Spleen (tissue), 11 donors: ENCODE data around the gene CD72. TPM values are rescaled to one million over a fixed set of nuclear protein-coding genes. Genes with fewer than 3 reads are reported as not detected.

ENCODE experiments used
- DNase-seq: peaks from one replicate; pipeline ENCODE4 v3.0.0-alpha.2; 2020
- H3K27ac ChIP-seq, 8 donors: fragments of 200-600 bp; sonication (generic) in 7 of 8; 1 replicate in 4 of 8; 2 replicates in 4 of 8; pipeline versions ENCODE4 v1.5.0 to v1.8.0; 2016 to 2021; ENCODE audit warnings: inconsistent platforms in 4 of 8, mild to moderate bottlenecking in 4 of 8, moderate library complexity in 1 of 8
- H3K27me3 ChIP-seq, 7 donors: fragments of 200-600 bp; sonication (generic) in 6 of 7; replicated peaks in 1 of 7; 1 replicate in 4 of 7; 2 replicates in 3 of 7; pipeline versions ENCODE4 v1.5.0 to v1.8.0; 2016 to 2021; ENCODE audit warnings: inconsistent platforms in 3 of 7, mild to moderate bottlenecking in 1 of 7
- H3K36me3 ChIP-seq, 6 donors: fragments of 200-600 bp; sonication (generic) in 5 of 6; 1 replicate in 4 of 6; 2 replicates in 2 of 6; pipeline versions ENCODE4 v1.5.0 to v1.8.0; 2016 to 2021; ENCODE audit warnings: inconsistent platforms in 2 of 6
- H3K4me1 ChIP-seq, 6 donors: fragments of 200-600 bp; sonication (generic) in 5 of 6; 1 replicate in 3 of 6; 2 replicates in 3 of 6; pipeline versions ENCODE4 v1.5.0 to v1.8.0; 2016 to 2021; ENCODE audit warnings: inconsistent platforms in 3 of 6
- H3K4me3 ChIP-seq, 8 donors: fragments of 200-600 bp; sonication (generic) in 7 of 8; 1 replicate in 4 of 8; 2 replicates in 4 of 8; pipeline versions ENCODE4 v1.5.0 to v1.8.0; 2016 to 2021; ENCODE audit warnings: inconsistent platforms in 4 of 8, mild to moderate bottlenecking in 4 of 8, moderate library complexity in 2 of 8
- H3K9me3 ChIP-seq, 8 donors: fragments of 200-600 bp; sonication (generic) in 7 of 8; 1 replicate in 4 of 8; 2 replicates in 4 of 8; pipeline versions ENCODE4 v1.5.0 to v1.8.0; 2016 to 2021; ENCODE audit warnings: inconsistent platforms in 4 of 8
- POLR2A ChIP-seq, 3 donors: fragments of 450-650 bp; IDR thresholded peaks; one replicate each; pipeline ENCODE4 v1.5.1; 2017; ENCODE audit warnings: antibody characterized with exemption in 3 of 3, mild to moderate bottlenecking in 1 of 3
- POLR2AphosphoS5 ChIP-seq, 3 donors: sonication (generic); formaldehyde crosslinking; IDR thresholded peaks; one replicate each; pipeline ENCODE4 v1.5.1; 2017; ENCODE audit warnings: antibody characterized with exemption in 3 of 3
- WGBS, 5 donors: extraction: QIAGEN DNeasy Blood & Tissue Kit in 3 of 5; methylation state at CpG; one replicate each; pipeline versions ENCODE4 v1.1.5 to v1.1.7; 2013 to 2018; 5-methylcytosine and 5-hydroxymethylcytosine counted together
- intact Hi-C: fragments of 100-400 bp; cut with DNase I; formaldehyde crosslinking; loops from one replicate; pipeline ENCODE4 v1.15.0; 2023; ENCODE audit warnings: low total_unique reads
- polyA plus RNA-seq, 3 donors: library from polyadenylated mRNA; stranded (reverse); fragments of 200-250 nt; gene quantifications; one replicate each; pipeline ENCODE4 v1.2.1, GENCODE V29; 2013
- total RNA-seq, 7 donors: library from RNA; depleted of rRNA in 3 of 7; stranded (reverse); fragments of >200 nt in 3 of 7; fragmentation: NEBNext Ultra II Directional in 4 of 7; extraction: Animal tissue kit (Norgen Biotek cat#: 25700) in 4 of 7; gene quantifications; one replicate each; pipeline versions ENCODE4 v1.1.0 to v1.2.1, GENCODE V29; 2016 to 2021
- TF ChIP-seq, protein P1 (sequence below), 11 experiments: fragments of 200-600 bp in 7 of 11; fragments of 450-650 bp in 4 of 11; sonication (generic) in 4 of 11; IDR thresholded peaks in 8 of 11; conservative IDR thresholded peaks in 3 of 11; 1 replicate in 7 of 11; 2 replicates in 4 of 11; pipeline versions ENCODE4 v1.4.0 to v1.8.0; 2016 to 2021; ENCODE audit warnings: antibody characterized with exemption in 11 of 11, inconsistent platforms in 4 of 11, mild to moderate bottlenecking in 1 of 11
- donor health status: healthy with polysubstance abuse.
- donor health status: DM: no; HTN: no; CAD: no; lungs with moderate emphysema.
- donor health status: DM: no; HTN: no; CAD: no.
- donor health status: Bipolar disorder and iron deficiency.
- donor health status: healthy.
- donor health status: DM: no; HTN: no; CAD: no.
- donor health status: DM: yes; HTN: yes; CAD: no.

CD72 gene
- total and polyA plus RNA-seq, 10 donors, result 74.4 to 160 (median 121) TPM

DNA sequence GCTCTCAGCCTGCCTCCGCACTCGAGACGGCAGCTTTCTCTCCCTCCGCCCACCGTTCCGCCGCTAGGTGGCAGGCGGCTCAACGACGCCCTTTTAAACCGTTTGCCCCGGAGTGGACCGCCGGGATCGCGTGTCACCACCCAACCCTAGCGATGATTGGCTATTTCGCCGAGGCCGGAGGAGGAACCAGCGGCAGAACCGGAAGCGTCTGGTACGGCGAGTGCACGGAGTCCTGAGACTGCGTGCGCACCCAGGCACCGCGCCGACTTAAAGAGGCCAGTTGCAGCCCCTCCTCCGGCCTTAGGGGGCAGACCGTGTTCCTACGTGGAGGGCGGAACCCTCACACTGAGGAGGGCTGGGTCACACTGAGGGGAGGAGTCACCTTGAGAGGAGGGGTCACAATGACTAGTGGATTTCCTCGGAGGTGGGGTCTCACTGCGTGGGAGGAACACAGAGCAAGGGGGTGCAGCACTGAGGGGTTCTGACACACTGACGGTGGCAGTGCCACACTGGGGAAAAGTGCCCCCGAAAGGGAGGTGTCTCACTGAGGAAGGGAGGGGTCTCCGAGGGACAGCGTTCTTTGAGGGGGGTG, 14.1 kb downstream of the CD72 start:
- Histone ChIP-seq H3K27me3 (no peaks in the 10 kb centered on the region), H3K36me3 (peaks cover 0 to 25% (median 16%) of the 10 kb centered on the region in 6 donors), H3K4me1 (peaks cover 12 to 54% (median 42%) of the 10 kb centered on the region in 6 donors), H3K4me3 (peak overlapping the region; percentile 40 to 93 (median 76)), H3K27ac (peak overlapping the region; percentile 67 to 96 (median 90)), H3K9me3 (no peaks in the 10 kb centered on the region)
- 0 to 1% (median 0%) methylated on average over 26 to 41 of the region's 41 CpGs for WGBS, 5 donors
- intact Hi-C loops, result loop anchor here (10.0 kb wide), 2 partner anchors 61 to 131 kb away; partner anchors contain the start of genes ARHGEF39, CREB3 and TLN1
- TF ChIP-seq POLR2A (IDR thresholded peaks at IDR 0.05) (peak in 1 of 3 donors; percentile 34), POLR2AphosphoS5 (IDR thresholded peaks at IDR 0.05) (peak; percentile 89 to 96 (median 94))
- TF ChIP-seq, protein P1, sequence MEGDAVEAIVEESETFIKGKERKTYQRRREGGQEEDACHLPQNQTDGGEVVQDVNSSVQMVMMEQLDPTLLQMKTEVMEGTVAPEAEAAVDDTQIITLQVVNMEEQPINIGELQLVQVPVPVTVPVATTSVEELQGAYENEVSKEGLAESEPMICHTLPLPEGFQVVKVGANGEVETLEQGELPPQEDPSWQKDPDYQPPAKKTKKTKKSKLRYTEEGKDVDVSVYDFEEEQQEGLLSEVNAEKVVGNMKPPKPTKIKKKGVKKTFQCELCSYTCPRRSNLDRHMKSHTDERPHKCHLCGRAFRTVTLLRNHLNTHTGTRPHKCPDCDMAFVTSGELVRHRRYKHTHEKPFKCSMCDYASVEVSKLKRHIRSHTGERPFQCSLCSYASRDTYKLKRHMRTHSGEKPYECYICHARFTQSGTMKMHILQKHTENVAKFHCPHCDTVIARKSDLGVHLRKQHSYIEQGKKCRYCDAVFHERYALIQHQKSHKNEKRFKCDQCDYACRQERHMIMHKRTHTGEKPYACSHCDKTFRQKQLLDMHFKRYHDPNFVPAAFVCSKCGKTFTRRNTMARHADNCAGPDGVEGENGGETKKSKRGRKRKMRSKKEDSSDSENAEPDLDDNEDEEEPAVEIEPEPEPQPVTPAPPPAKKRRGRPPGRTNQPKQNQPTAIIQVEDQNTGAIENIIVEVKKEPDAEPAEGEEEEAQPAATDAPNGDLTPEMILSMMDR (IDR thresholded peaks at IDR 0.05 in 8 of 11, conservative IDR thresholded peaks at IDR 0.05 in 3 of 11), result peak; percentile 96 to 99 (median 98)
- DNase-seq, result peak; percentile 100

DNA sequence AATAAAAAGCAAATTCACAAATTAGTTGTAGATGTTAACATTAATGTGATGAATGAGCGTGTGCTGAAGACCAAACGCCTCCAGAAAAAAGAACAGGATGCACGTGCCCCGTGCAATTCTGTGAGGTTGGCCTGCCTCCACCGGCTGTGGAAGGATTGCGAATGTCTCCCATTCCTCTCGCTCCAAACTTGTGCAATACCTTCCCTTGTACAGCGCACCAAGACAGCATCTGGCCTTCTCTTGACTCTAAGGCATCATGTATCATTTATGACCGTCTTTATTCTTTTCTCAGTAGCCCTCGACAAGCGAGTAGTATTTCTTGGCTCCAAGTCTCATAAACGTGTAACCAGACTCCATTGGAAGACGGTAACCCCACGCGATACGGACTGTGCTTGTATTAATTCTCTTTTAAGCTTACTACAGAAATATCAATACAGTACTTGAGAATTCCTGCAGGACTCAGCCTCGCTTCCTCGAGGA, 14.7 kb downstream of the CD72 start:
- H3K27me3 ChIP-seq, result no peaks in the 10 kb centered on the region
- no peak for TF ChIP-seq POLR2A (IDR thresholded peaks at IDR 0.05)
- TF ChIP-seq POLR2AphosphoS5 (IDR thresholded peaks at IDR 0.05), result no peak
- TF ChIP-seq, protein P1 (IDR thresholded peaks at IDR 0.05 in 8 of 11, conservative IDR thresholded peaks at IDR 0.05 in 3 of 11), result no peak
- peak; percentile 82 for DNase-seq
- peaks cover 12 to 54% (median 45%) of the 10 kb centered on the region in 6 donors for H3K4me1 ChIP-seq
- intact Hi-C loops, result loop anchor here (10.0 kb wide), 2 partner anchors 61 to 131 kb away; partner anchors contain the start of genes ARHGEF39, CREB3 and TLN1
- H3K9me3 ChIP-seq, result no peaks in the 10 kb centered on the region
- 7 to 11% (median 9%) methylated on average over 18 of the region's 18 CpGs for WGBS, 5 donors
- peak overlapping the region in 7 of 8 donors; percentile 15 to 93 (median 78) for H3K4me3 ChIP-seq
- peaks cover 0 to 19% (median 11%) of the 10 kb centered on the region in 6 donors for H3K36me3 ChIP-seq
- H3K27ac ChIP-seq, result peak overlapping the region; percentile 67 to 96 (median 90)

DNA sequence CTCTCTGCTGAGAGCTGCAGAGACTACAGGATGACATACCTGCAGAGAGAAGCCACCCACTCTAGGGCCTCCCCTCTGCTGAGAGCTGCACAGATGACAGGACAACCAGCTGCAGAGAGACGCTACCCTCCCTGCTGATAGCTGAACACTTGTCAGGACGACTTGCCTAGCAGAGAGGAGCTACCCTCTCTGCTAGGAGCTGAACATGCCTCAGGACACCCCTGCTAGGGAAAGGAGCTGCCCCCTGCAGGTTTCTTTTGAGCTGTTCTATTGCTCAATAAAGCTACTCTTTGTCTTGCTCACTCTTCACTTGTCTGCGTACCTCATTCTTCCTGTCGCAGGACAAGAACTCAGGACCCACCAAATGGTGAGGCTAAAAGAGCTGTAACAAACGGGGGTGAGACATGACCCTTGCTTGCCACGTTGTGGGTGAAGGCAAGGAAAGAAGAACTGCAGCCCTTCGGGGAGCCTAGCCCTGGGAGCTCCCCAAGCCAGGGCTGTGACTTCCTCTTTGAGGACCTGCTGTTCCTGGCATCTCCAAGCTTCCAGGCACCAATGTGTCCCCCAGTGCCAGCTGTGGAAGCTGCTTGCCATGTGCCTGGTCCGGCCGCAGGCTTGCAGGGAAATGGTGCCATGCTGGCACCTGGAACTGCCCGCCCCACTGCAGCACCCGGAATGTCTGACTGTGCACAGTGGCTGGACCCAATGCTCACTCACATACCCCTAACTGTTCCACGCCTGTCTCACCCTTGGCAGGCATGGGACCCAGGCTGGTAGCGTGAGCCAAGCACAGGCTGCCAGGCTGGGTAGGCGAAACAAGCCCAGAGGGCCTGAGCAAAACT, 18.2 kb downstream of the CD72 start:
- Histone ChIP-seq H3K27ac (no peak overlapping the region), H3K36me3 (no peaks in the 10 kb centered on the region), H3K27me3 (no peaks in the 10 kb centered on the region), H3K9me3 (peaks cover 0 to under 1% (median 0%) of the 10 kb centered on the region in 8 donors), H3K4me3 (no peak overlapping the region), H3K4me1 (peaks cover 0 to 33% (median 22%) of the 10 kb centered on the region in 6 donors)
- DNase-seq, result no peak
- 64 to 86% (median 77%) methylated on average over 12 to 14 of the region's 14 CpGs for WGBS, 5 donors
- TF ChIP-seq POLR2A (IDR thresholded peaks at IDR 0.05) (no peak), POLR2AphosphoS5 (IDR thresholded peaks at IDR 0.05) (no peak)
- TF ChIP-seq, protein P1 (IDR thresholded peaks at IDR 0.05 in 8 of 11, conservative IDR thresholded peaks at IDR 0.05 in 3 of 11), result no peak
- intact Hi-C loops, result loop anchor here (10.0 kb wide), 2 partner anchors 65 to 135 kb away; partner anchors contain the start of genes ARHGEF39, CREB3 and TLN1
